ENCODE measurements around the gene MEGF6. TPM values are rescaled to one million over a fixed set of nuclear protein-coding genes. Genes with fewer than 3 reads are reported as not detected.

Gene MEGF6
- total RNA-seq, 1 donor from 2014 or later: 1.7 TPM

DNA sequence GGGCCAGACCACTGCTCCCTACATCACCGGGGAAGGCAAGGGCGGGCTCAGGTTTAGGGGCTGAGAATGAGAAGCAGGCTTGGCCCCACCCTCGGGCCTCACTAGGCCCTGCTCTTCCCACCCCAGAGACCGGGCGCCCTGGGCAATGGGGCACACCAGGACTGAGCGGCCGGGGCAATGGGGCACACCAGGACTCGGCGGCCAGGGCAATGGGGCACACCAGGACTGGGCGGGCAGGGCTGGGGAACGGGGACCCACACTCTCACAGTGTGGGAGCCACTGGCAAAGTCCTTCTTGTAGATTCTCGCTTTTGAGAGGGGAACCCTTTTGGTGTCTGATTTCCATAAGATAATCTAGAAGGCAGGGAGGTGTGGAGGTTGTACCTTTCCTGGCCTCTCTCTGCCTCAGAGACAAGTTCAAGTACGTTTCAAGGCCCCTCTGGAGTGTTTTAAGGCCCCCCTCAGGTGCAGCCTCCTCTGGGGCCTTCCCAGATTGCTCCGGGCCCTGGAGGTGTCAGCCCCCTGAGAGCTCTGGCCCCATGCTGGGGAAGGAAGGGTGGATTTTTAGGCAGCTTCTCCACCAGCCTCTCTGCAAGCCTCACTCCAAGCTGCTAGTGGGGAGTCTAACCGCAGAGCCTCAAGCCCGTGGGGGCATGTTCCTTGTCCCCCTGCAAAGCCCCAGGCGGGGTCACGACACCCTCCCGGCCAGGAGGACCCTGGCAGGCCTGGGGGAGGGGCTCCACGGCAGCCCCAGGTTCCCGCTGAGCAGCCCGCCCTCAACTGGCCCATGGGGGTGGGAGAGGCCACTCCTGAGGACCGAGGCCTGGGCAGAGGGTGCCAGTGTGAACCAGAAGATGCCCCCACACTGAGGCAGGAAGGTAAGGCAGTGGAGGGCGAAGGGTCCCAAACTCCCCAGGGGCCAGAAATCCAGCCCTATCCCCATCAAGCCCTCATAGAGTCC lies 90.6 kb downstream of the MEGF6 start:
- Mint-ChIP-seq H3K27ac (no peak overlapping the region), H3K27me3 (ENCODE audit: low read depth) (no peaks in the 10 kb centered on the region), H3K4me1 (ENCODE audit: low read depth) (no peaks in the 10 kb centered on the region), H3K36me3 (ENCODE audit: low read depth) (no peaks in the 10 kb centered on the region), H3K9me3 (no peaks in the 10 kb centered on the region), H3K4me3 (ENCODE audit: low read depth) (no peak overlapping the region)
- no peak for DNase-seq (ENCODE audit: low spot score)
- intact Hi-C loops (cut with micrococcal nuclease): no loop called here

DNA sequence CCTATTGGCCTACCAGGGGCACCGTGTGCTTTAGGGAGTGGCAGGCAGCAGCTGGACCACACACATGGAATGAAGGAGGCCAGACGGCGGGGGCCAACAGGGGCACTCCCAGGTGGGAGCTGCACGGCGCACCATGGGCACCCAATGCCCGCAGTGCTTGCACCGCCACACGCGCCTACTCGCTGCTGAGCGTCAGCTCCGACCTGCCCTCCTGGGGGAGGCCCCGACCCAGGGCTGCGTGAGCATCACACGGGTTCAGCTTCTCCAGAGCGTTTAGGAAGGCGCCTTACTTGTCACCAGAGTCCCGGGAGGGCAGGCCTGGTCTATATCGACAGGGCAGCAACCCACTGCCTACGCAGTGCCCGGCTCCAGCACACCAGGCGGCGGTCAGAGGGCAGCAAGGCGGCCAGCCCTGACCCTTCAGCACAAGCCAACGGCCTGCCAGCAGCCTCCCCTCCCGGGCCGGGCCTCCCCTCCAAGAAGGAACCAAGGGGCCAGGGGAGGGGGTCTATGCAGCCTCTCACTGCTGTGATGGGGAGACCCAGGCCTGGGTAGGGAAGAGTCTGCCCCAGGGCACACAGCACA lies 91.9 kb downstream of the MEGF6 start:
- H3K4me1 Mint-ChIP-seq (ENCODE audit: low read depth): no peaks in the 10 kb centered on the region

DNA sequence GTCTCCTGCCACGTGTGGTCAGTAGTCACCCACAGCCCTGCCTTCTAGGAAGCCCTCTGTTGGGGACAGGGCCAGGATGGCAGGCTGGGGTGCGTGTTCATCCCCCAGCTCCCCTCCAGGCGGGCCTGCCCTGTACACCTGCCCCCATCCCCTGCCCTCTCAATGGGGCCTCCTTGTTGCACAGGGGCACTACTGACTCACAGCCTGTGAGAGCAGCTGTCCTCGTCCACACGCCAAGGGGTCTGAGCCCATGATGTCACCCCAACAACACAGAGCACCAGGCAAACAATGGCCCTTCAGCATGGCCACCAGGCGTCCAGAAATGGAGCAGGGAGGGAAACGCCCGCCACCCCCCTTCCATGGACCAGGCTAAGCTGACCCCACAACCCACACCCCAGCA lies 92.6 kb downstream of the MEGF6 start:
- Mint-ChIP-seq H3K4me3 (ENCODE audit: low read depth) (no peak overlapping the region), H3K27me3 (ENCODE audit: low read depth) (no peaks in the 10 kb centered on the region), H3K4me1 (ENCODE audit: low read depth) (no peaks in the 10 kb centered on the region), H3K27ac (no peak overlapping the region), H3K36me3 (ENCODE audit: low read depth) (no peaks in the 10 kb centered on the region), H3K9me3 (no peaks in the 10 kb centered on the region)
- intact Hi-C loops (cut with micrococcal nuclease): no loop called here
- no peak for DNase-seq (ENCODE audit: low spot score)

More for the DNA sequence above, 91.9 kb downstream of the MEGF6 start:
- Mint-ChIP-seq H3K36me3 (ENCODE audit: low read depth) (no peaks in the 10 kb centered on the region), H3K4me3 (ENCODE audit: low read depth) (no peak overlapping the region), H3K9me3 (no peaks in the 10 kb centered on the region), H3K27me3 (ENCODE audit: low read depth) (no peaks in the 10 kb centered on the region), H3K27ac (no peak overlapping the region)
- intact Hi-C loops (cut with micrococcal nuclease): no loop called here
- DNase-seq (ENCODE audit: low spot score): no peak

DNA sequence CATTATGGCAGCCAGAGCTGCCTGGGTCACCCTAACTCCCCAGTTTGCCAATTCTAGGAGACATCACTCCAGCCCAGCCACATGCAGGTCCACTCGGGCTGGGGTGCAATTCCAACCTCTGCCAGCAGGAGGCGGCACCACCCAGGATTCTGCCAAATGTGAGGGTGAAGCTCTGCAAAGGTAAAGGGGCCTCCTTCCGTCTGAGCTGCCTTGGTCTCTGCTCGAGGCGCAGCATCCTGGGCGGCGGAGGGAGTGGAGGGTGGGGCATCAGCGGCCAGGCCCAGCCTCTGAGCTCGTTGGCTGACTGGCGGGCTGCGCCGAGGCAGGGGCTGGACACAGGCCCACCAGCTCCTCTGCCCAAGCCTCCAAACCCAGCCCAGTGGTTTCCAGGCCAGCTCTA lies 93.1 kb downstream of the MEGF6 start:
- H3K9me3 Mint-ChIP-seq: no peaks in the 10 kb centered on the region
- no peak for DNase-seq (ENCODE audit: low spot score)
- H3K27me3 Mint-ChIP-seq (ENCODE audit: low read depth): no peaks in the 10 kb centered on the region
- no peak overlapping the region for H3K27ac Mint-ChIP-seq
- intact Hi-C loops (cut with micrococcal nuclease): no loop called here
- H3K4me1 Mint-ChIP-seq (ENCODE audit: low read depth): no peaks in the 10 kb centered on the region
- no peak overlapping the region for H3K4me3 Mint-ChIP-seq (ENCODE audit: low read depth)
- no peaks in the 10 kb centered on the region for H3K36me3 Mint-ChIP-seq (ENCODE audit: low read depth)

DNA sequence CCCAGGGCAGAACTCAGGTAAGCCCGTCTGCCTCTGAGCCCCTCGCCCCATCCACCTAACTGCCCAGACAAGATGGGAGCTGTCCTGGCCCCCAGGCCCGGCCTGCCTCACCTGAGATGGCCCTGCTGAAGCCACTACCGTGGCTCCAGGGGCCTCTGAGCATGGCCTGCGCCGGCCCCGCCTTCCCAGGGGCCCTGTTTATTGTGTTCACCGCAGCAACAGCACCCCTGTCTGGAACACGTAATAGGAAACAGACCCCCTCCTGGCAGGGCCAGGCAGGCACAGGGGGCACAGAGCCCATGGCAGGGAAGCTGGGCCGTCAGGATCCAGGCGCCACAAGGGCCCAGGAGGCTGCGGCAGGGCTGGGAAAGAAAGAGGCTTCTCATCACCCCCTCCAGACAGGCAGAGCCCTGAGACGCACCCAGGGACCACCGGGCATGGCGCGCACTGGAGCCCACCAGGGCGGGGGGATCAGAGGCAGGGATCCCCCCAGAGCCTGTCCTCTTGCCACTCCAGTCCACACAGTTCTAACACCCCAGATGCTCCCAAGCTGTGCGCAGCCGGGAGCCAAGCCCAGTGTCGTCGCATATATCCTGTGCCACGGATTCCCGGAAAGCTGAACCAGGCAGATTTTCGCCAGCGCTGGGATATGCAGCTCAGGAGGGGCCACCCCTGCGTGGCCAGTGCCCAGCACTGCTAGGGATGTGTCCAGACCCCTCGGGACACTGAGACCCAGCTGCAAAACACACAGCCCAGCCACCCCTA lies 94.2 kb downstream of the MEGF6 start:
- Mint-ChIP-seq H3K4me1 (ENCODE audit: low read depth) (no peaks in the 10 kb centered on the region), H3K4me3 (ENCODE audit: low read depth) (no peak overlapping the region), H3K9me3 (no peaks in the 10 kb centered on the region), H3K27ac (no peak overlapping the region), H3K27me3 (ENCODE audit: low read depth) (no peaks in the 10 kb centered on the region), H3K36me3 (ENCODE audit: low read depth) (no peaks in the 10 kb centered on the region)
- DNase-seq (ENCODE audit: low spot score): no peak
- intact Hi-C loops (cut with micrococcal nuclease): no loop called here

DNA sequence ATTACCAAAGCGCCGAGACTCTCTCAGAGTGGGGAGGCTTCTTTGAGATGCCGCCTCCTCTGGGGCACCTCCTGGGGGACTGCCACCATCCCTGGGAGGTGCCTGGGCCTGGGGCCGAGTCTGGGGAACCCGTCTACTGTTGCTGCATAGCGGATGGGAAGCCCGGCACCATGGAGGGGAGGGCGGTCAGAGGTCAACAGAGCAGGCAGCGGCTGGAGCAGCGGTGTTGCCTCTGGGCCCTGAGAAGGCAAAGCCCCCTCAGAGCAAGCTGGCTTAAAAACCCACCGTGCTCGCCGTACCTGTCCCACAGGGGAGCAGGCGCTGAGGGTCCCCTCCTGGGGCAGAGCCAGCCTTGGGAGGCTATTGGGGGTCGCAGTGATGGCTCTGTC lies 94.8 kb downstream of the MEGF6 start:
- H3K36me3 Mint-ChIP-seq (ENCODE audit: low read depth): no peaks in the 10 kb centered on the region
- H3K9me3 Mint-ChIP-seq: no peaks in the 10 kb centered on the region
- H3K27me3 Mint-ChIP-seq (ENCODE audit: low read depth): no peaks in the 10 kb centered on the region
- intact Hi-C loops (cut with micrococcal nuclease): no loop called here
- no peaks in the 10 kb centered on the region for H3K4me1 Mint-ChIP-seq (ENCODE audit: low read depth)
- DNase-seq (ENCODE audit: low spot score): no peak
- no peak overlapping the region for H3K4me3 Mint-ChIP-seq (ENCODE audit: low read depth)
- H3K27ac Mint-ChIP-seq: no peak overlapping the region

DNA sequence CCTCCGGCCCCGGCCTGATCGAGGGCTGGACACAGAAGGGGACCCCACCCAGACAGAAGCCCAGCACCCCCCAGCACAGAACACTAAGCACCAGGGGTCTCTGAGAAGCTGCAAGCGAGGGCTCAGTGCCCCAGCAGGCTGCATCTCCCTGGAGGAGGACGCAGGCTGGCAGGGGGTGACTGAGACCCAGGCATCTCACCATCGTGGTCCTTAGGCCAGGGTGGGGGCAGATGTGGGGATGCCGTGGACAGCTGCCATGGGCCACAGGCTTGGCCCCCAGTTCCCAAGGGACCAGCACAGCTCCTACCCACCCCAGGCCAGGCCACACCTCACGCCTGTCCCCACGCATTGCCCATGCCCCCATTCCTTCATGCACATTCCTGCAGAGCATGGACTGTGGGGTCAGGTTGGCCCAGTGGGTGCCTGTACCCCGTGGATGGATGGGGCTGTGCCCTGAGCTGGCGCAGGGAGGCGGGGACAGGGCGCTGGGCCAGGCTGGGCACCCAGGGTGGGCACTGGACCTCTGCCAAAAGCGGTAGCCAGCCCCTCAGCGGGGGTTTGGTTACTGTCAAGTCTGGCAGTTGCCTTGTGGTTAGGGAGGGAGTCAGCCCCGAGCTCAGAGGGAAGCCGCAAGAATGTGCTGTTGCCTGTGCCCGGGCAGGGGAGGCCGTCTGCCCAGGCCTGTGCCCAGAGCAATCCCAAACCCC lies 95.4 kb downstream of the MEGF6 start:
- no peak overlapping the region for H3K27ac Mint-ChIP-seq
- no peak overlapping the region for H3K4me3 Mint-ChIP-seq (ENCODE audit: low read depth)
- no peaks in the 10 kb centered on the region for H3K27me3 Mint-ChIP-seq (ENCODE audit: low read depth)
- DNase-seq (ENCODE audit: low spot score): no peak
- intact Hi-C loops (cut with micrococcal nuclease): no loop called here
- no peaks in the 10 kb centered on the region for H3K9me3 Mint-ChIP-seq
- H3K4me1 Mint-ChIP-seq (ENCODE audit: low read depth): no peaks in the 10 kb centered on the region
- no peaks in the 10 kb centered on the region for H3K36me3 Mint-ChIP-seq (ENCODE audit: low read depth)

DNA sequence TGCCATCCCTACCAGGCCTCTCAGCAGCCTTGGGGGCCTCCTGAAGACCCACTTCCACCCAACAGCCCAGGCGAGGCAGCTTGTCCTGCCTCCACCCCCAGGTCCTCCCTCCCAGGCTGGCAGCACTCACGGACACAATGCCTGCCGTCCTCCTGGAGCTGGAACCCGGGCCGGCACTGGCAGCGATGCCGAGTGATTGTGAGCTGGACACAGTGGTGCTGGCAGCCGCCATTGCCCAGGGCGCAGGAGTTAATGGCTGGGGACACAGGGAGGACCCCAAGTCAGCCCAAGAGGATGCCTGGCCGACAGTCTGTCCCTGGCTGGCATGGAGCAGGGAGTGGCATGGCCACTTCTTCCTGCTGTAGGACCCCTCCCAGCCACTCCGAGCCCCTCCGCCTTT lies 96.0 kb downstream of the MEGF6 start:
- Mint-ChIP-seq H3K9me3 (no peaks in the 10 kb centered on the region), H3K36me3 (ENCODE audit: low read depth) (no peaks in the 10 kb centered on the region), H3K27me3 (ENCODE audit: low read depth) (no peaks in the 10 kb centered on the region), H3K27ac (no peak overlapping the region), H3K4me3 (ENCODE audit: low read depth) (no peak overlapping the region), H3K4me1 (ENCODE audit: low read depth) (no peaks in the 10 kb centered on the region)
- DNase-seq (ENCODE audit: low spot score): no peak
- intact Hi-C loops (cut with micrococcal nuclease): no loop called here

DNA sequence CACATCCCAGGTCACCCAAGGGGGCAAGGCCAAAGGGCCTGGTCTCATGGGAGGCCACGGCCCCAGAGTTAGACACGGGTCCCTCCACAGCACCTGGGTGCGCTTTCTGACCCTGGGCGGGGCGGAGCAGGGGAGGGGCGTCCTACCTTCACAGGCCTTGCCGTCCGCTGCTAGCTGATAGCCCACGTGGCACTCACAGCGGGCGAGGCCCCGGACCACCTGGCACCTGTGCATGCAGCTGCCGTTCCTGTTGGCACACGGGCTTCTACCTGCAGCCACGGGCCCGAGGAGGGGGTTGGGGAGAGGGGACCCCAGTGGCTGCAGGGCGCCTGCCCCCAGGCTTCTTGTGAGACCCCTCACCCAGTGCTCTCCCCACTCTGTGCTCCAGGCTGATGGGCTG lies 96.9 kb downstream of the MEGF6 start:
- H3K9me3 Mint-ChIP-seq: no peaks in the 10 kb centered on the region
- intact Hi-C loops (cut with micrococcal nuclease): no loop called here
- no peaks in the 10 kb centered on the region for H3K36me3 Mint-ChIP-seq (ENCODE audit: low read depth)
- no peak overlapping the region for H3K27ac Mint-ChIP-seq
- H3K4me3 Mint-ChIP-seq (ENCODE audit: low read depth): no peak overlapping the region
- no peaks in the 10 kb centered on the region for H3K27me3 Mint-ChIP-seq (ENCODE audit: low read depth)
- no peak for DNase-seq (ENCODE audit: low spot score)
- no peaks in the 10 kb centered on the region for H3K4me1 Mint-ChIP-seq (ENCODE audit: low read depth)

DNA sequence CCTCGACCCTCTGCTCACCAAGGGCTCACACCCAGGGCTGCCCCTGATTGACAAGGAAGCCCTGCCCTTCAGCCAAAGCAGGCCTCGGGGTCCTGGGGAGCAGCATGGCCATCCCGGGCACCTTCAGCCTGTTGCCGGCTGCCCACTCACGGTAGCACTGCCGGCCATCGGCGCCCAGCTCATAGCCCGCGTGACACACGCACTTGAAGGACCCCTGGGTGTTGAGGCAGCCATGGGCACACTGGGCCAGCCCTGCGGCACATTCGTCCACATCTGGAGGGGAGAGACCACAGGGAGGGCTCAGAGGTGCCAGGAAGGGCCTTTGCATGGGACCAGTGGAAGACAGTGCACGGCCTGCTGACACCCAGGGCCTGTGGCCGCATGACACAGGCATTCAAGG lies 99.5 kb downstream of the MEGF6 start:
- no peak overlapping the region for H3K4me3 Mint-ChIP-seq (ENCODE audit: low read depth)
- no peaks in the 10 kb centered on the region for H3K36me3 Mint-ChIP-seq (ENCODE audit: low read depth)
- H3K27ac Mint-ChIP-seq: no peak overlapping the region
- no peaks in the 10 kb centered on the region for H3K9me3 Mint-ChIP-seq
- no peak for DNase-seq (ENCODE audit: low spot score)
- no peaks in the 10 kb centered on the region for H3K4me1 Mint-ChIP-seq (ENCODE audit: low read depth)
- intact Hi-C loops (cut with micrococcal nuclease): no loop called here
- no peaks in the 10 kb centered on the region for H3K27me3 Mint-ChIP-seq (ENCODE audit: low read depth)

DNA sequence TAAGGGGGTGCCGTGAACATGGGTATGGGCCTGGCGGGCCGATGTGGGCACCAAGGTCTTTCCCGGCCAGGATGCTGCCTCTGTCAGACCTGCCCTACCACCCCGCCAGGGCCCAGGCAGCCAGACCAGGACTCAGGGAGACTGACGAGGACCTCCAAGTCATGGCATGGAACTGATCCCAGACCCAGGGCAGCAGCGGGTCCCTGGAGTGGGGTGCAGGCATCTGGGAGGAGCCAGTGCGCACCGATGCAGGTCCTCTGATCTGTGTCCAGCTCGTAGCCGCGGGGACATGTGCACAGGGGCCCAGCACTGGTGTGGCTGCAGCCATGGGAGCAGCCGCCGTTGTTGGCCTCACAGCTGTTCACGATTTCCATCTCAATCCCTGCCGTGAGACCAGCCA lies 100.0 kb downstream of the MEGF6 start:
- Mint-ChIP-seq H3K27me3 (ENCODE audit: low read depth) (no peaks in the 10 kb centered on the region), H3K36me3 (ENCODE audit: low read depth) (no peaks in the 10 kb centered on the region), H3K27ac (no peak overlapping the region), H3K4me3 (ENCODE audit: low read depth) (no peak overlapping the region), H3K4me1 (ENCODE audit: low read depth) (no peaks in the 10 kb centered on the region), H3K9me3 (no peaks in the 10 kb centered on the region)
- intact Hi-C loops (cut with micrococcal nuclease): no loop called here
- no peak for DNase-seq (ENCODE audit: low spot score)

DNA sequence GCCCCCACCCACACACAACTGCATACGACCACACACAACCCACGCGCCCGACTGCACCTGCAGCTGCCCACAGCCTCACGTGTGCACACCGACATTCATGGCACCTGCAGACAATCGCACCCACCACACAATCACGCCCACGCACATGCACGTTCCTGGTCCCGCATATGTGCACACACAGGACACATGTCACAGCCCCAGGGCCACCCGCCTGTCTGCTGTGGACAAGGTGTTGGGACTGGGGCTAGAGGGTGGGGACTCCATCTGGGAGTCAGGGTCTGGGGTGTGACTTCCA lies 100.4 kb downstream of the MEGF6 start:
- H3K9me3 Mint-ChIP-seq: no peaks in the 10 kb centered on the region
- no peaks in the 10 kb centered on the region for H3K36me3 Mint-ChIP-seq (ENCODE audit: low read depth)
- intact Hi-C loops (cut with micrococcal nuclease): no loop called here
- no peak for DNase-seq (ENCODE audit: low spot score)
- no peaks in the 10 kb centered on the region for H3K27me3 Mint-ChIP-seq (ENCODE audit: low read depth)
- H3K4me3 Mint-ChIP-seq (ENCODE audit: low read depth): no peak overlapping the region
- no peaks in the 10 kb centered on the region for H3K4me1 Mint-ChIP-seq (ENCODE audit: low read depth)
- no peak overlapping the region for H3K27ac Mint-ChIP-seq
